ENCODE results near the gene SLC6A12.

Gene SLC6A12

DNA sequence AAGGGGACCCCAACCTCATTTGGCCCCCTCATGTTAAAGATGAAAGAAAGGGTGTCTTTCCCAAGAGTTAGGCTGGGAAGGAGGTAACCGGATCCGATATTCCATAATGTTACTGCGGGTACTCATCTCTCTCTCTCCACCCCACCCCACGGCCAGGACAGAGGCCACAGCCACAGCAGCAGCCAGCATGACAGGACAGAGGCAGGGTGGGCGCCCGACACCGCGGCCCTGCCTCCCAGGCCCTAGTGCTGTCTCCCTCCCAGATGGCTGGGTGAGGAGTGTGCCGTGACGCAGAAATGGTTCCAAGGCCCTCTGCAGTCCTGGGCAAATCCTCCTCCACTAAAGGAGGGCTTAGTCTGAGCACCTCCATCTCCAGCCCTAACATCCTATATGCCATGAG lies 6.2 kb downstream of the SLC6A12 start:
- TF ChIP-seq, protein P1, sequence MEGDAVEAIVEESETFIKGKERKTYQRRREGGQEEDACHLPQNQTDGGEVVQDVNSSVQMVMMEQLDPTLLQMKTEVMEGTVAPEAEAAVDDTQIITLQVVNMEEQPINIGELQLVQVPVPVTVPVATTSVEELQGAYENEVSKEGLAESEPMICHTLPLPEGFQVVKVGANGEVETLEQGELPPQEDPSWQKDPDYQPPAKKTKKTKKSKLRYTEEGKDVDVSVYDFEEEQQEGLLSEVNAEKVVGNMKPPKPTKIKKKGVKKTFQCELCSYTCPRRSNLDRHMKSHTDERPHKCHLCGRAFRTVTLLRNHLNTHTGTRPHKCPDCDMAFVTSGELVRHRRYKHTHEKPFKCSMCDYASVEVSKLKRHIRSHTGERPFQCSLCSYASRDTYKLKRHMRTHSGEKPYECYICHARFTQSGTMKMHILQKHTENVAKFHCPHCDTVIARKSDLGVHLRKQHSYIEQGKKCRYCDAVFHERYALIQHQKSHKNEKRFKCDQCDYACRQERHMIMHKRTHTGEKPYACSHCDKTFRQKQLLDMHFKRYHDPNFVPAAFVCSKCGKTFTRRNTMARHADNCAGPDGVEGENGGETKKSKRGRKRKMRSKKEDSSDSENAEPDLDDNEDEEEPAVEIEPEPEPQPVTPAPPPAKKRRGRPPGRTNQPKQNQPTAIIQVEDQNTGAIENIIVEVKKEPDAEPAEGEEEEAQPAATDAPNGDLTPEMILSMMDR (IDR thresholded peaks at IDR 0.05; ENCODE audit: insufficient read depth, low read depth, low read length, missing control alignments), result no peak
- no peak overlapping the region for H3K4me3 ChIP-seq (ENCODE audit: low read depth, low read length)
- DNase-seq (ENCODE audit: low read depth), result no peak

GRCh38 chr12:206746-207440 lies 7.1 kb downstream of the SLC6A12 start:
- DNase-seq (ENCODE audit: low read depth), result no peak
- TF ChIP-seq, protein P1 (IDR thresholded peaks at IDR 0.05; ENCODE audit: insufficient read depth, low read depth, low read length, missing control alignments), result no peak
- H3K4me3 ChIP-seq (ENCODE audit: low read depth, low read length), result no peak overlapping the region

DNA sequence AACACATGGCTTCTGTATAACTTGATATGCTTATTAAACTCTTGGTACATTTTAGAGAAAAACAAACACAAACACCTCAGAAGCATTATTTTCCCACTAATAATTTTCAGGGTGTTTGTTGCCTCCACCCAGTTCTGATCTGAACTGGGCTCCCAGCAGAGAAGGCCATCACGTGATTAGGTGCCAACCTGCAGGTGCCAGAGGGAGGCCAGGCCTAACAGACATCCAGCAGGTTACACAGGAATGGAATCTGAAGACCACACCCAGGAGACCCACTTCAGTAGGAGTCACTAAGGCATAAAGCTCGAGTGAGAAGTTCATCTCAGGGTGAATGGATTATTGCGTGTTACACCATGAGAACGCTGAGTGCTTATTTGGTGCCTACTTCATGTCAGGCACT lies 8.9 kb downstream of the SLC6A12 start:
- TF ChIP-seq, protein P1 (IDR thresholded peaks at IDR 0.05; ENCODE audit: insufficient read depth, low read depth, low read length, missing control alignments), result no peak
- H3K4me3 ChIP-seq (ENCODE audit: low read depth, low read length), result no peak overlapping the region
- DNase-seq (ENCODE audit: low read depth), result no peak

DNA sequence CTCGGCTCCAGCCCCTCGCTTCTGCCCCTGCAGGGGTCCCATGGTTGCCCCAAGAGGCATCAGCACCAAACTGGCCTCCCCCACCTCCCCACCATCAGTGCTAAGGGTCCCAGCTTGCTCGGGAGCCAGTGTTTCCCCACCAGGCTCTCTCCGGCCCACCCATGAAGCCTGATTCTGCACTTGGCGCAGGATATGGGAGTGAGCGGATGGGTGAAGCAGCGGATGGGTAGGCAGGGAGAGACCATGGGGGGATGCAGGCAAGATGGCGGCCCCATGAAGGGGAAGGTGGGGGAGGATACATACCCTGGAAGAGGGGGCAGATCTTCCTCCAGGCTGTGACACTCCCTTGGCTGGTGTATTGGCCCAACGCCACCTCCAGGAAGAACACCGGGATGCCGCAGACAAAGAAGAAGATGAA lies 9.7 kb downstream of the SLC6A12 start:
- H3K4me3 ChIP-seq (ENCODE audit: low read depth, low read length), result no peak overlapping the region
- TF ChIP-seq, protein P1 (IDR thresholded peaks at IDR 0.05; ENCODE audit: insufficient read depth, low read depth, low read length, missing control alignments), result no peak
- DNase-seq (ENCODE audit: low read depth), result no peak

DNA sequence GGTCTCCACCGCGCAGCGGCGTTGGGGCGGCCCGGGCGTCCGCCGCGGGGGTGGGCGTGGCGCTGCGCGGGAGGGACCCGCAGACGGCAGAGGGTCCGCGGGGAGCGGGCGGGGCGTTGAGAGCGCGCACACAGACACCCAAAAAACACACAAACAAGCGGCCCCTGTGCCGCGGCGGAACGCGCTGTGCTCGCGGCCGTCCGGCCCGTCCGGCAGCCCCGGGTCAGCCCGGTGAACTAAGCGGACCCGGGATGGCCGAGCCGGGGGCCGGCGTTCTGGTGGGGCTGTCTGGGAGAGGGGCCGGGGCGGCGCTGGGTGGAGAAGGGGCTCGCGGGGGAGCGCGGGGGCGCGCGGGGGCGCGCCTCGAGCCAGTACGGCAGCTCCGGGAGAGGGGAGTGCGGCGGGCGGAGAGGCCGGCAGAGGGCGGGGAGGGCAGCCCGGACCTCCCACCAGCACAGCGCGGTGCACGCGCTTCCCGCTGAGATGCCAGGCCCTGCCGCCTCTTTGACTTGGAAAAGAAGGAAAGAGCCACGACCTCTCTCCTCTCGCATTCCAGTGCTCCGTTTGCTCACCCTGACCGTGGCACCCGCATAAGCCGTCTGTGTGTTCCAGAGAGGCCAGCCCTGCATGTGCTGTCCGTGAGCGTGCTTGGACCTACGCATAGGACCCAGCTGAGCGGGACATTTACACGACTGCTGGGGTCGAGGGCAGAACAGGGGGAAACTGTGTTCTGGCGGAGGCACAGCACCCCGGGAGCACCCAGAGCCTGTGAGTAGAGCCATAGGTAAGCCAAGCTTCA lies 10.3 kb downstream of the SLC6A12 start:
- H3K4me3 ChIP-seq (ENCODE audit: low read depth, low read length), result no peak overlapping the region
- DNase-seq (ENCODE audit: low read depth), result no peak
- TF ChIP-seq, protein P1 (IDR thresholded peaks at IDR 0.05; ENCODE audit: insufficient read depth, low read depth, low read length, missing control alignments), result no peak

- DNase-seq (ENCODE audit: low read depth), result no peak
- TF ChIP-seq, protein P1 (IDR thresholded peaks at IDR 0.05; ENCODE audit: insufficient read depth, low read depth, low read length, missing control alignments), result no peak
- no peak overlapping the region for H3K4me3 ChIP-seq (ENCODE audit: low read depth, low read length)
Observed at GRCh38 chr12:203074-203461, 10.9 kb downstream of the SLC6A12 start.
